ENCODE measurements around the gene INTS4.
"Not testable (repeated sequence)": the region's sequence is repeated elsewhere in the genome, so short reads cannot be mapped to it uniquely, and the experiment has no call there.

- TF ChIP-seq EP300, CTCF (IDR thresholded peaks at IDR 0.05): not testable (repeated sequence)
Observed at GRCh38 chr11:77878247-77878646, 116.2 kb downstream of the INTS4 start.
